ENCODE data around the gene SMARCA2. TPM values are rescaled to one million over a fixed set of nuclear protein-coding genes. Genes with fewer than 3 reads are reported as not detected.

SMARCA2 gene
- total RNA-seq, 1 experiment from 2014 or later = 32.6 TPM

- no peak for DNase-seq (ENCODE audit: low read depth)
Observed at GRCh38 chr9:2086971-2087370, 71.8 kb downstream of the SMARCA2 start.

- DNase-seq (ENCODE audit: low read depth) = peak; percentile 31
Observed at GRCh38 chr9:2087500-2088313, 72.6 kb downstream of the SMARCA2 start.

DNA sequence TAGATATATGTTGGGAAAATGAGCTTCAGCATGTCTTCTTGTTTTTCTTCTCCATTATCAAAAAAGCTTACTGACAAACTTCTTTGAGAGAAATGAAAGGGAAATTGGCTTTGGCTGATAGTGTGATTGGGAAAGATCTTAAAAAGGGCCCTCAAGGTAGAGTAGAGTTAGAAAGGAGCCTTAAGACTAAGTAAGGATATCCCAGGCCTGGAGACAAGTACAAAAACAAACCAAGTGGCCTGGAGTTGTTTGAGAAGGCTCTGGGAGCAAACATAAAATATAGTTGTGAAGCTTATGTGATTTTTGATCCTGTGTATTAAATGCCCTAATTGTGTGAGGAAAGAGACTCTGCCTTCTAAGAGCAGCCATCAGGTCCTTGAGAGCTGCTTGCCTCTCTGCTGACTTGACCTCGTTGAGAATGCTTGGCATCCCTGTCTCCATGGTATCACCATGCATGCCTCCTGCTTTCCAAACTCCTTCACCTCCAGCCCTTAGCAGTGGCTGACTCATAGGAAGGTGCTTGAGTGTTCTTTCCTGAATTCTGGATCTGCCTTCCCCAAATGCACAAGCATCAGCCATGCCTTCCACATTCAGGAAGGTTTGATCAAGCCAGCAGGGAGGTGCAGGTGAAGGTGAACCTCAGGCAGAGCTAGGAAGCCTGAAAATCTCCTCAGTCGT is 78.9 kb downstream of the SMARCA2 start:
- DNase-seq (ENCODE audit: low read depth) = peak; percentile 64

DNA sequence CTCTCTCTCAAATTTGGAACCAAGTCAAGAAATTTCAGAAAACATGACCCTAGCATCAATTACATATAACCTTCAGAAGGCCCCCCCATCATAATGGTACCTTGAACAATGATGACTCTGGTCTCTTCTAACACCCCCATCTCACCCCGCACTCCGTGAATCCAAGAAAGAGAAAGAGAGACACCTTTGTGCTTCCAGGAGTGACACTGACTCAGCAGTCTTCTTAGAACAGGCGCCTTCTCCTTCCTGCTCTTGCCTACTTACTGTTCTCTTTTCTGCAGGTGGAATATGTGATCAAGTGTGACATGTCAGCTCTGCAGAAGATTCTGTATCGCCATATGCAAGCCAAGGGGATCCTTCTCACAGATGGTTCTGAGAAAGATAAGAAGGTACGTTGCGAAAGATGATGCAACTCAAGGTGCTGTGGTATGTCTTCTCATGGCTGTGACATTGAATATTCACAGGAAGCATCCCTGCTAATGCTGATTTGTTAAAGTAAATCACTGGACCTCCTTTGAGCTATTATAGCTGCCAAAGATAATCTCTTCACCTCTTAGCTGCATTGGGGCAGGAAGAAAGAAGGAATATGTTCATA is 81.3 kb downstream of the SMARCA2 start:
- DNase-seq (ENCODE audit: low read depth) = no peak

DNA sequence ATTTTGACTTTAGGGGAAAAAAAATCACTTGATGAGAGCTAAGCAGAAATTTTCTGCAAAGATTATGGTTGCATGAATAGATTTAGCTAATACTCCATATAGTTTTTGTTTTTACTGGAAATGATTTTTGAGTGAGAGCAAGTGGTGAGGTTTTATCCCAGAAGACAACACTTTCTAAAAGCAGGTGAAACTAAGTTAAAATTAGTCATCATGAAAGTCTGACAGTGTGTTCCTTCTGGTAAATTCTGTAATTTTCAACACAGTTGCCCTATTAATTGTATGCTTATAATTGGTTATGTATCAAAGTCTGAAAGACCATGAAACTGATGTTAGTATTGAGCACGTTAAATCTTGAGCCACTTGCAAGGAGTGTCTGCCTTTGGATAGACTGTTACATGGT is 91.5 kb downstream of the SMARCA2 start:
- no peak for DNase-seq (ENCODE audit: low read depth)

DNA sequence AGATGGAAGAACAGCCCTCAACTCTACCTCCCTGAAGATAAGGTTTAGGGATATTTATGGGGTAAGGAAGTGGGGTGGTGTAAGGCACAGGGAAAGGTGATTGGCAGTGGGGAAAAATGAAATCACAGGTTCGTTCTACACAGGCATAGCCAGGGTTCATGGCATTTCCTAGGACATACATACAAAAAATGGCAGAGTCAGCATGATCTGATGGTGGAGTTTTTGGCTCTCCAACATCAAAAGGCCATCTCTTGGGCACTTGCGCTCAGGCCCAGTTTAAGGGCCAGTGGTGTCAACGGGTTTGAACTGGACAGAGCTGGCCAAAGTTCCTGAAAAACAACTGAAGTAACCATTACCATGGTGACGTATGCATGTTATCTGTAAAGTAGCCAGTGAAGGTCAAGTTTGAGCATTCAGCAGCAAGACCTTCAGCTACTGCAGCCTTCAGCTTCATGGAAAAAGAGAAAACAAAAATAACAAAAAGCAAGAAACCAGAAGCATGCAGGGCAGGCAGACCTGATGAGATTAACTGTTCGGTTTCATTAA is 92.8 kb downstream of the SMARCA2 start:
- no peak for DNase-seq (ENCODE audit: low read depth)

DNA sequence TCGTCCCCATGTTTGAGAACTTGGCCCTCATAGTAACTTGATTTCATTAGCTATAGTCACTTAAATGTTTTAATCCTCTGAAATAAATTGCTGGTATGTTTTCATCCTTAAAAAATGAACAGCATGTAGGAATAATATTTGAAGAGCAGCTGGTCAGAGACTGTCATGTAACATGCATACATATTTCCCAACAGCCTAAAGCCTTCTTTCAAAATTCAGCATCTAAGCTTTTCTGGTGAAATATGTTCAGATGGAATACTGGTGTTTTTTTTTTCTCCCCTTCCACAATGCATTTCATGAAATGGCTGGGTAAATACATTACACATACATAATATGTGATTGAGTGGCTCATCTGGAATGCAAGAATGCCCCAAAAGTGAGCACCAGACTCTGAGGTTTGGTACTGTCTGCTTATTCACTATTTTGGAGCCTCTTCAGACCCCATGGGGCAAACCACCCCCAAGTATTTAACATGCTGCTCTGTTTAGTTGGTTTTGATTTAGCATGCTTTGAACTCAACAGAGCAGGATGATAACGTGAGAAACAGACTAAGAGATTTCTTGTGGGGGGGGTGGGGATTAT is 94.0 kb downstream of the SMARCA2 start:
- DNase-seq (ENCODE audit: low read depth) = no peak

- DNase-seq (ENCODE audit: low read depth) = no peak
Observed at GRCh38 chr9:2110036-2110435, 94.9 kb downstream of the SMARCA2 start.

DNA sequence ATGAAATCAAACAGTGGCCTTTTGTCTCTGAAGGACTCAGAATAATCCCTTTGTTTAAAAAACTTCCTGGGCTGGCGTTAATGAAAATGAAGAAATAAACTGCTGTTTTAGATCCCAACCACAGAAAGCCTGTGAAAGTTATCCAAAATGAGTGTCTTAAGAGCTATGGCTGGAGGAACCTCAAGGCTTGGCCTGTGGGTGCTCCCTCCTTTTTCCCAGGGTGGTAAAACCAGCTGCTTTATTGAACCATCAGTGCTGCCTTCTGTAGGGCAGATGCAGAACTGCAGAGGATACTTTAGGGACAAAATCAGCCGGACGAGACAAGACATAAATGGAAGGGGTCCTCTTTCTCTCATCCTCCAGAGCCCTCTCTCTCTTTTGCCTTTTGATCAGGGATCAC is 100.9 kb downstream of the SMARCA2 start:
- DNase-seq (ENCODE audit: low read depth) = no peak

- no peak for DNase-seq (ENCODE audit: low read depth)
Observed at GRCh38 chr9:2117527-2117926, 102.4 kb downstream of the SMARCA2 start.

DNA sequence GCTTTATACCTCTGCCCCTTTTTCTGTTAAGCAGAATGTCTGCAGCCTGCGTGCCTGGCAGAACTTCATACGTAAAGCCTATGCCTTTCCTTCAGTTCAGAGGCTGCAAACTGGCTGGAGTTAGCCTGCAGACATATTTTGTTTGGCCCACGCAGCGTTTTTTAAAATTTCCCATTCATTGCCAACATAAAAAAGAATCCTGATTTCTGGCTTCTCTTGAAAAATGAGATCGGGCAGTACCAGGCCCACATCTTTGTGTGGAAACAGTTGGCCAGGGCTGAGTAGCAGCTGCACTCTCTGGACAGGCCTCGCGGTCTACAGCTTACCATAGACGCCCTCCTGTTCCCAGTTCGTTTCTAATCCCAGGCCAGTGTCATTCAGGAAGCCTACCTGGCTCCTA is 104.4 kb downstream of the SMARCA2 start:
- DNase-seq (ENCODE audit: low read depth) = no peak

GRCh38 chr9:2120926-2121689 is 106.0 kb downstream of the SMARCA2 start:
- DNase-seq (ENCODE audit: low read depth) = peak; percentile 29

DNA sequence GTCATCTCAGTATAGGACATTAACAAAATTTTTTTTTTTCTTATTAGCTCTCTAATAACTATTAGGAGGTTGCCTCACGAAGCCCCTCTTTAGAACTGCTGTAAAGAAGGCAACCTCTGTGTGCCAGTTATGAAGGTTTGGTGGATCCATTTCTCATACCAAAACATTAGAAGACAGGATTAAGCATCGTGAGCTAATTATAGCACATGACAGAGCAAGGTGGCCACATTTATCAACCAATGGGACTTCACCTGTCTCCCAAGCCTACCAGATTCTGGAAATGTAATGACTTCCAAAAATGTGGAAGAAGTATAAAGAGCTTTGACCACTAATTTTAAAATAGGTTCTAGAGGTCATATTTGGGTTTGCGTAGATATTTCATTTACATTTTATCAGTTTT is 107.2 kb downstream of the SMARCA2 start:
- no peak for DNase-seq (ENCODE audit: low read depth)

DNA sequence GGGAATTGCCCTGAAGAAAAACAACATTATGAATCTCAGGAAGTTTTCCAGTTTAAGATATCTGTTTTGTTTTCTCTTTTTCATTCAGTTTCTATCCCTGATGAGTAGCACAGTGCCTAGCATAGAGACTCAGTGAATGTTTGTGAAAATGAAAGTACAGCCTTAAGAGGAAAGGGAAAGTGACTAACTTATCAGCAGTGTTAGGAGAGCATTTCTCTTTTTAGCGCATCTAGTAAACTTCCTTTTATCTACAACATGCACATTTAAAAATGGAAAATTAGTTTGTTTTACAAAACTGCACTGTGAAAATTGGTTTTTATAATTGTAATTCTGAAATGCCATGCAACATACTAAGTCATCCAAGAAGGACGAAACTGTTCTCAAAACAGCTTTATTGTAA is 110.8 kb downstream of the SMARCA2 start:
- no peak for DNase-seq (ENCODE audit: low read depth)

- no peak for DNase-seq (ENCODE audit: low read depth)
Observed at GRCh38 chr9:2126331-2126803, 111.2 kb downstream of the SMARCA2 start.

DNA sequence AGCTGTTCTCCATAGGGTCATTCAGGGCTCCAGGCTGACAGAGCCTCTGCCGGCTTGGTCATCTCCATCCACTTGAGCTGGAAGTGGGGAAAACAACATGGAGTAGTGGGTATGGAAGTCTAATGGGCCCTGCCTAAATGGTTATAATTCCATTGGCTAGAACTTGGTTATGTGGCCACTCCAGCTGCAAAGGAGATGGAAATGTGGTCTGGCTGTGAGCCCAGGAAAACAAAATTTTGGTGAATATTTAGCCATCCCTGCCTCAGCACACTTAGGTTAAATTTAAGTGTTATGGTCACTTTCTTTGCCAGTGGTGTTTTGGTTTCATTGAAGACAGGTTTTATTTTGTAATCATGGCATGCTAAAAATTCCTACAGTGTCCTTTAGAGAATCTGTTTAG is 112.3 kb downstream of the SMARCA2 start:
- peak; percentile 25 for DNase-seq (ENCODE audit: low read depth)

DNA sequence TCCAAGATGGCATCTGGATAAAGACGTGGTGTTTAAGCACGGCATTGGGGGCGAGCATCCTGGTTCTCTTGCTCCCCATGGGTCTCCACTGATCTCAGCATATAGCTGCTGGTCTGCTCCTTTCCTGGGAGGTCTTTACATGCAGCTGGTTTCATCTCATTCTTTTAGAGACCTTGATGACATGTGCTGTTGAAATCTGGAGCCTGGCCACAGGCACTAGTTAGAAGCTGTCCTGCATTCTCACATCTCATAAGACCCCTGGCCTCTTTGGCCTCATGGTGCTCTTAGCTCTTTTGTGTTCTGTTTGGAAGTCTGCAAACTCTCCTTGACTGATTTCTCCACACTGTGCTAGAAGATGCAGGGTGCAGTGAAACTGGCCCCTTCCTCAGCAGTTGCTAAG is 113.0 kb downstream of the SMARCA2 start:
- no peak for DNase-seq (ENCODE audit: low read depth)

DNA sequence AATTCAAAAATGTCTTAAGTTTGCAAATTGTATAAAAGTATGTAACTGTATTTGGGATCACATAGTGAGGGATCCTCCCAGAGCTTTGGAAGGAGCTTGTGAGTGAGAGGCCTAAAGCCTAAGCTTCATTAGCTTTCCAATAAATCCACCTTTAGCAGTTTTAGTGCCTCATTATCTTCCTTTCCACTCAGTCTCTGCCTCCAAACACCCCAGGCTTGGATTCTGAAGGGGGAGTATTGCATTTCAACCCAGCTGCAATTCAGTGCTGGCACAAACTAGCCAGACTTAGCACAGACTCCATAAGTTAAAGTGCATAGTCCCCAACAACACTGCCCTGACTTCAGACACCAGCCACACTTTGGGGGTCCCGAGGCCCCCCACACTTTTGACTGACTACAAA is 113.5 kb downstream of the SMARCA2 start:
- no peak for DNase-seq (ENCODE audit: low read depth)

GRCh38 chr9:2130941-2131340 is 115.8 kb downstream of the SMARCA2 start:
- DNase-seq (ENCODE audit: low read depth) = no peak

- no peak for DNase-seq (ENCODE audit: low read depth)
Observed at GRCh38 chr9:2132484-2133082, 117.4 kb downstream of the SMARCA2 start.

- no peak for DNase-seq (ENCODE audit: low read depth)
Observed at GRCh38 chr9:2134391-2134790, 119.2 kb downstream of the SMARCA2 start.
